ENCODE data around the gene MCF2L2.

DNA sequence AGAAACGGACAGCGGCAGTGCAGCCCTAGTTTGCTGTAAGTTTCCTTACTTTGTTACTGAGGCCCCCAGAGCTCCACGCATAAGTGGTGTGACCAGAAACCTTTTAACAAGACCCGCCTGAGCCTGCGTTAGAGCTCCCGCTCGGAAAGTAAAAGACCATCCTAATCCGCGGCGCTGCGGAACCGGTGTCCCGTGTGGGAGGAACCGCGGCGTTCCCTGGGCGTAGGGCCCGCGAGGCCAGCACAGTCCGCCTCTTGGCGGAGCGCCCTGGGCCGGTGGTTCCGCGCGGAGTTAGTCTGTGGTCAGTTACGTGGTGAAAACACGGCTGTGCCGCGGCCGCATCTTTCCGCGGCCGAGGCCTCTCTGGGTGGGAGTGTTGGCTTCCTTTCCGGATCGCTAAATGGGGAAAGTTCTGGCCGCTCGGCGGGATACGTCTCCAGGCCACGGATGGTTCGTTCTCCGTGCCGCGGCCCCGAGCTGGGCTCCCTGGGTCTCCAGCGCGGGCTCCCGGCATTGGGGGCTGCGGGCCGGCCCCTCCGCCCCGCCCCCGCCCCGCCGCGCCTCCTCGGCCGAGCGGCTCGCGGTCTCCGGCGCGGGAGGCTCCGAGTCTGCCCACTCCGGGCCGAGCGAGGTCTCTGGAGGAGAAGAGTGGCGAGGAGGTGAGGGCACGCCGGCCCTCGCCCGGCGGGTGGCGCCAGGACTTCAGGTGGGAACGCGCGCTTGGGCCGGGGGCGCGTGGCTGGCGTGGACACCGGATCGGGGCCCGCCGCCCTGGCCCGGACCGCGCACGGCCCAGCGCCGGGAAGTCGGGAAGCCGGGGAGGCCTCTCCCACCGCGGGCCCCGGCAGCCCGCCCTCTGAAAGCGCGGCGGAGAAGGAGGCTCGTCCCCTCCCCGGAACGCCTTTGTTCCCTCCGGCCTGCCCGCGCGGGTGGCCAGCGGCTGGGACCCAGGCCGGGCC is 174.6 kb downstream of the MCF2L2 start:
- TF ChIP-seq, protein P1, sequence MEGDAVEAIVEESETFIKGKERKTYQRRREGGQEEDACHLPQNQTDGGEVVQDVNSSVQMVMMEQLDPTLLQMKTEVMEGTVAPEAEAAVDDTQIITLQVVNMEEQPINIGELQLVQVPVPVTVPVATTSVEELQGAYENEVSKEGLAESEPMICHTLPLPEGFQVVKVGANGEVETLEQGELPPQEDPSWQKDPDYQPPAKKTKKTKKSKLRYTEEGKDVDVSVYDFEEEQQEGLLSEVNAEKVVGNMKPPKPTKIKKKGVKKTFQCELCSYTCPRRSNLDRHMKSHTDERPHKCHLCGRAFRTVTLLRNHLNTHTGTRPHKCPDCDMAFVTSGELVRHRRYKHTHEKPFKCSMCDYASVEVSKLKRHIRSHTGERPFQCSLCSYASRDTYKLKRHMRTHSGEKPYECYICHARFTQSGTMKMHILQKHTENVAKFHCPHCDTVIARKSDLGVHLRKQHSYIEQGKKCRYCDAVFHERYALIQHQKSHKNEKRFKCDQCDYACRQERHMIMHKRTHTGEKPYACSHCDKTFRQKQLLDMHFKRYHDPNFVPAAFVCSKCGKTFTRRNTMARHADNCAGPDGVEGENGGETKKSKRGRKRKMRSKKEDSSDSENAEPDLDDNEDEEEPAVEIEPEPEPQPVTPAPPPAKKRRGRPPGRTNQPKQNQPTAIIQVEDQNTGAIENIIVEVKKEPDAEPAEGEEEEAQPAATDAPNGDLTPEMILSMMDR (IDR thresholded peaks at IDR 0.05): no peak
- TF ChIP-seq EZH2 (IDR thresholded peaks at IDR 0.05; ENCODE audit: borderline replicate concordance, insufficient read depth, low read depth, low read length, poor library complexity, severe bottlenecking): peak; percentile 90

All from B cell (primary cell).